GM10266 (cell line): Measurements from ENCODE around the gene CEBPZ.
"Not testable (repeated sequence)": the region's sequence is repeated elsewhere in the genome, so short reads cannot be mapped to it uniquely, and the experiment has no call there.

Experiments
- DNase-seq: peaks from one replicate; pipeline ENCODE4 v3.0.0; 2012; ENCODE audit errors: extremely low spot score
- CTCF ChIP-seq: IDR thresholded peaks from 2 replicates; pipeline ENCODE4 v1.5.1; 2012; ENCODE audit warnings: mild to moderate bottlenecking, low read depth; ENCODE audit not compliant: control insufficient read depth, insufficient read depth; ENCODE audit errors: missing control alignments

The CEBPZ gene

GRCh38 chr2:37219046-37219445 lies 12.3 kb downstream of the CEBPZ start:
- DNase-seq: no peak

GRCh38 chr2:37215250-37215649 lies 16.1 kb downstream of the CEBPZ start:
- DNase-seq: no peak
- no peak for TF ChIP-seq CTCF

More at GRCh38 chr2:37219046-37219445, 12.3 kb downstream of the CEBPZ start:
- no peak for TF ChIP-seq CTCF

GRCh38 chr2:37211939-37212338 lies 19.5 kb downstream of the CEBPZ start:
- no peak for TF ChIP-seq CTCF
- no peak for DNase-seq

GRCh38 chr2:37211212-37211611 lies 20.2 kb downstream of the CEBPZ start:
- TF ChIP-seq CTCF: no peak
- DNase-seq: no peak

- DNase-seq: not testable (repeated sequence)
Measured at GRCh38 chr2:37206760-37207159, 24.6 kb downstream of the CEBPZ start.

- no peak for DNase-seq
- TF ChIP-seq CTCF: no peak
Measured at GRCh38 chr2:37205689-37206341, 25.6 kb downstream of the CEBPZ start.

- not testable (repeated sequence) for DNase-seq
Measured at GRCh38 chr2:37205071-37205661, 26.2 kb downstream of the CEBPZ start.

- TF ChIP-seq CTCF: no peak
- DNase-seq: no peak
Measured at GRCh38 chr2:37203708-37204107, 27.7 kb downstream of the CEBPZ start.
